ENCODE measurements around the gene C1R.
A peak's percentile ranks its signal among the peaks of the same experiment; 100 is the strongest.
"Not testable (repeated sequence)": the region's sequence is repeated elsewhere in the genome, so short reads cannot be mapped to it uniquely, and the experiment has no call there.

C1R gene

DNA sequence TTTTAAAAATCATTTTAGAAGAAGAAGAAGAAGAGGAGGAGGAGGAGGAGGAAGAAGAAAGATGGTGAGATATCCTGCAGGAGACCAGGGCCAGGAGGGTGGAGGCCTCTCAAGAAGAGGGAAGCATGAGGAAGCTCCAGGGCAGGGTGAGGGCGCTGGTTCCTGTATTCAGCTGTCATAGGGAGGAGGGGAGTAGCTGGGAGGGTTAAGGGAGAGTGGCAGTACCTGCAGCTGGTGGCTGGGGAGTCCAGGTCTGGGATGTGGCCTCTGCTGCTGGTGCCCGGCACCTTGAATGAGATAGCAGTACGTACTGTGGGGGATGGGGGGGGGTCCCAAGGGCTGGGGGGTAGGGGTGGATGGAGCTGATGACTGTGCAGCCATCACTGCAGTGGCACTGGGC is 26.6 kb upstream of the C1R start:
- DNase-seq: no peak

DNA sequence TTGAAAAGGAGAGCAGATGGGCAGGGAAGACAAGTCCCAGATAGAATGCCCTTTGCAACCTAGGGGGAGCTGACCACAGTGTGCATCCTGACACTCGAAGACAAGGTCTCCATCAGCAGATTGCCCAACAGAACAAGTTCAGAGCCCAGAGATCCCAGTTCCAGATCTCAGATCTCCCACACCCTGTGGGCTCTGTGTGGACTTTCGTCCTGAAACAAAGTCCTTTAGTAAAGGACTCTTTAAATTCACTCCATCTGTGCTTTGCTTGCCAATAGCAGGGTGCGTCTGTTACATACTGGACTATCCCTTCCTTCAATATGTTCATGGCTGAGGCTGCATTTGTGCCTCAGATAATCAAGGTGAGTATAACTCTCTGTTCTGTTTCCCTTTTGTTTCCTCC is 25.4 kb upstream of the C1R start:
- DNase-seq: no peak

DNA sequence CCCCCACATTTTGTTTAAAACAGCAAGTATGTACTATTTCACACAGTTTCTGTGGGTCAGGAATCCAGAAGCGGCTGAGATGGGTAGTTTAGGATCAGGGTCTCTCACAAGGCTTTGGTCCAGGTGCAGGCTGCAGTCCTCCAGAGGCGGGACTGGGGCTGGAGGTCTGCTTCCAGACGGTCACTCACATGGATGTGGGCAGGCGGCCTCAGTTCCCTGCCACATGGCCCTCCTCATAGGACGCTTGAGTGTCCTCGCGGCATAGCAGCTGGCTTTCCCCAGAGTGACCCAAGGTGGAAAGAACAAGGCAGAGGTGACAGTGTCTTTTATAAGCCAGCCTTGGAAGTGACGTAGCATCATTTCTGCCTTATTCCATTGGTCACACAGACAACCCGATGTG is 24.7 kb upstream of the C1R start:
- DNase-seq: no peak

DNA sequence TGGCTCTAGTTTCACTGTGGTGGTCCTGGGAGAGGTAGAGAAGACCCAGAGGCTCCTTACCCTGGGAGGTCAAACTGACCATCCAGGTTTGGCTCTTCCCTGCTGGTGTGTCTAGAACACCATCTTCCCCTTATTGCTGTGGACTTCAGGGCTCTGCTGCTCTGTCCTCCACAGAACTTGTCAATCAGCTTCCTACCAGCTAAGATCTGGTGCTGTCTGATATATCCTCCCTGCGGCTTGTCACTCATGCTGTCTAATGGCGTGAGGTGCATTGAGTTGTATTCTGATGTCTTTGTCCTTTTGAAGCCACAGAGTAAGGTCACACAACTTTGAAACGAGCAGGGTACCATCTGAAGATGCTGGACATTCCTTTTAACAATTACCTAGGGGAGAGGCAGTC is 24.0 kb upstream of the C1R start:
- no peak for DNase-seq

DNA sequence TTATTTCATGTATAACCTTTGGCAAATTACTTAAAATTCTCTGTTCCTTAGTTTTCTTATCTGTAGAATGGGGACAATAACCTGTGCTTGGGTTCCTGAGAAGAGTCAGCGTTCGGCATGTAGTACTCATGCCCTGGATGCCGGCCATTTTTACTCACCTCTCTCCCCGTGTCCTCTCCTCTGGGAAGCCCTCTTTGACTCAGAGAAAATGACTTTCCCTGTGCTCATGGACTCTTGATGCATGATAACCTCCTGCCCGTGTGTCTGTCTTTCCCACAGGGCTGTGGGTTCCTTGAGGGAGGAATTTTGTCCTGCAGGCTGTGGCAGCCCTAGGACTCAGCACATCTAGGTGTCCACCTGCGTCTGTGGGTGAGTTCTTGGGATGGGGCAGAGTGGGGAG is 22.6 kb upstream of the C1R start:
- no peak for DNase-seq

DNA sequence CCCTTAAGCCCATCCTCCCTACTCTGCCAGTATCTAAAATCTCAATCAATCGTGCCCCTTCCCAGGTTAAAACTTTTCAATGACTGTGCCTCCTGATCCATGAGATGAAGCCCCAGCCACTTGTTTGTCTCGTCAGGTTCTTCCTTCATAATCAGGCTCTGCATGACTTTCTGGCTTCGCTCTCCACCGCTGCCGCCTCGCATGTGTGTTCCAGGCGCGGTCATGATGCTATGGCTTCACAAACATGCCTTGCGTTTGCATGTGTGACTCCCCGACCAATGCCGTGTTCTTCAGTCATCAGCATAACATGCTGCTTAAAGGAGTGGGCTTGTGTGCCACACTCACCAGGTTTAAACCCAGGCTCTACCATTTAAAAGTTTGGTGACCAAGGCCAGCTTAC is 21.8 kb upstream of the C1R start:
- DNase-seq: no peak

DNA sequence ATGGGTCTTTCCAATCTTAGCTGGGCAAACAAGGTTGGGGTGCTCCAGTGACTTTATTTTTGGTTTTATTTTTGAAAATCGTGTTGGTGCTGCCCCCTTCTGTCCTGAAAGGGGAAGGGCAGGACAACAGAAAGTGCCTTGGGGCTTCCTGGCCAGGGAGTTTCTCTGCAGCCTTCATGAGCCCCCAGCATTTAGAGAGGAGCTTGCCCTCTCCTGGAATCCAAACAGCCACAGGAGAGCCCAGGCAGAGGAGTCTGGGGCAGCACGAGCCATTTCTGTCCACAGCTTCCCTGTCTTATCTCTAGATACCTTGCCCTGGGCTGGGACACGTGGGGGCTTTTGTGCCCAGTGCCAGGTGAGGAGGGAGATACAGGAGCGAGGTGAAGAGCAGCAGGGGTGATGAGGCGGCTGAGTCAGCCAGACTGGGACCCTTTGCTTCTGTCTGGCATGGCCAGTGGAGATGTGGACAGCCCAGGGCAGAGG is 21.2 kb upstream of the C1R start:
- peak; percentile 57 to 62 for DNase-seq

DNA sequence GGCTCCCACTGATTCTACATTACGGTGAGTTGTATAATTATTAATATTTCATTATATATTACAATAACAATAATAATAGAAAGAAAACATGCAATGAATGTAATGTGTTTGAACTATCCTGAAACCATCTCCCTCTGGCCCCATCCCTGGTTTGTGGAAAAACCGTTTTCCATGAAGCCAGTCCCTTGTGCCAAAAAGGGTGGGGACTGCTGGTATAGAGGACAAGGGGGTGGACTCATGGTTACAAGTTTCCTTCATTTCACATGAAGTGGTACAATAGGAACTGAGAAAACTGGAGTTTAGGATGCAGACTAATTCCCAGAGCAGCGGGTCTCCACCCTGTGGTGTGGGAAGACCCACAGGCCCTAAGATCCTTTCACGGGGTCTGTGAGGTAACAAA is 19.8 kb upstream of the C1R start:
- no peak for DNase-seq

DNA sequence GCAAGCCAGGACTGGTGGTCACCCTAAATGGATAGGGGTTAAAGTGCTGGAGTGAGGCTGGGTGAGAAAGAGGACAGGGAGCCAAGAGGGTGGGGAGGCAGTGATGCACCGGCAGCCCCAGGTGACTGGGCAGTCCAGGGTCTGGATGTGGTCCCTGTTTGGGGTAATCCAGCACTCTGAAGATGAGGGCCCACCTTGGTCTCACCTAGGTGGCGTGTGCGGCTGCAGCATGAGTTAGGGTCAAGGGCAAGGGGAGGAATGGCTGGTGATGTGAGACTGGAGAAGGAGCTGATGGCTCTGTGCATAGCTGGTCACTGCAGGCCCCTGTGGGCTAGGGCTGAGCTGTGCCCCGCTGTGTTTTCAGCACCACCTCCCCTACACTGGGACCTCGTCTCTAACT is 18.4 kb upstream of the C1R start:
- DNase-seq: no peak

DNA sequence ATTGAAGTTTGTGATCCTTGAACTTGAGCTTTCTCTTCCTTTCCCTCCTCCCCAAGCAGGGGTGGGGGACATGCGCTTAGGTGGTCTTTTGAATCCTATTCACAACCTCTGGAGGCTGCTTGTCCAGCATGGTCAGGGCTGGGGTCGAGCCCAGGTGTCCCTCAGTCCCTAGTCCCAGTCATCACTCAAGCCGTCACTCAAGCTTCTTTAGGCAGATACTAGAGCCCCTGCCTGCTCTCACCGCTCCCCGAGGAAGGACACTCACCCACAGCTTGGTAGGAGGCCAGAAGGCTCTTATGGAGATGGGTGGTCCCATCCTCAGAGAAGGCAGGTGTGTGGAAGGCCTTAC is 17.3 kb upstream of the C1R start:
- DNase-seq: no peak

DNA sequence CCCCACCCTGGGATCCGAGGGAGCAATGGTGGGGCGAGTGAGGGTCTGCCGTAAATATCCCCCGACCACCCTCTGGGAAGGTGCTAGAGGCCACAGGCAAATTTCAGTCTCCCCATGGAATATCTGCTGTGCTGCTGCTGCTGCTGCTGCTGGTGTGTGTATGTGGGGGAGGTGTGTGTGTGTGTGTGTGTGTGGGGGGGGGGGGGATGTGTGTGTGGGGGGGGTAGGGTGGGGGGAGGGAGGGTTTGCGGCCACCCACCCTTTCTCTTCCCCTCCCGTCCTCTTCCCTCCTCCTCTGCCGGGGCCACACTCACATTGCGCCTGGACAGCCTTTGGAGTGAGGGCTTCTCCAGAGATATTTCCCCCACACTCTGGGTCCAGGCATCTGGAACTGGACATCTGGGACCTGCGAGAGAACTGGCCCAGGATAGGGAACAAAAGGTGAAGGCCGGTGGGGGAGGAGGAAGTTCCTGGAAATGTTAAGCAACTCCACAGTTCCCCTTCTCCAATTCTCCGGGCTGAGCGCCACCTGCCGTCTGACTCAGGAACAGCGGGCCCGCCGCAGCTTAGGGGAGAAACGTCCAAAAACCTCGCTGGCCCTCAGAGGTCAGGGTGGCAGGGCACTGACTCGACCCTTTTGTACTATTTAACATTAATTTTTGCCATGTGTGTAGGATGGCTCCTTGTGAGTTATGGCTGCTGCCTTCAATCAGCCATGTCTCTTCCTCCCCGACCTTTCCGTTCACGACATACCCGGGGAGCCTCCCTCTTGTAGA is 16.7 kb upstream of the C1R start, which contains the start of gene C1RL:
Gene C1RL (minus strand): TSS at position 419 of the 776 bp plus-strand sequence. CDS start 34 bp downstream, at position 385.
- peak; percentile 63 to 73 for DNase-seq

DNA sequence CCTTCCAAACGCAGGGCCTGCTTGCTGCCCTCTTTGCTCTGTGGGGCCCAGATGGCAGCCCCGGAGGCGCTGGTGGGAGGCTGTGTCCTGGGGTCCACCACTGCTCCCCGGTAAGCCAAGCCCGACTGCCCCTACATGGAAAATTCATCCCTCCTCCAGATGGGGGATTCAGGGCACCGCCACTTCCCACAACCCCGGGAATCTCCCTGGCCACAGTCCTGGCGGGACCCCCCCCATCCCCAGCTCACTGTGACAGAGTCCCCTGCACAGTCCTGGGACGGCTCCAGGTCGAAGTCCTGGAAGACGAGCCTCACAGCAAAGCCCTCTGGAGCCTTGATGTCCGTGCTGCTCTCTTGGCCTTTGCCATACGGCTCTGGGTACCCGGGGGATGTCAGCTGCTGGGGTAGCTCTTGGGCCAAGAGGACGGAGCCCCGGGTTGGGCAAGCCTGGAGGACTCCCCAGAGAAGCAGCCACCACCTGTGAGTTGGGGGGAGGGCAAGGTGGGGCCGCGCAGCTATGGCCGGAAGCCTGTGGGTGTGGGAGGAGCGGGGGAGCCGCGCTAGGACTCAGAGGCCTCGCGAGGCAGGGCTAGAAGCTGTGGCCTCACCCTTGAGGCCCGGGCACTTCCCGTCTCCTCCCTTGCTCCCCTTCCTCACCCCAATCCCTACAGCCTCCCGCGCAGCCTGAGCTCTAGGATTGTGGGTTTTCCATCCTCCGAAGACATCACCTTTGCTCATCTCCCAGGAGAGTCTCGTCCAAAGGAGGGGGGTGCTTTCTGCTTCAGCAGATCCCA is 16.0 kb upstream of the C1R start:
- peak; percentile 76 to 85 for DNase-seq

DNA sequence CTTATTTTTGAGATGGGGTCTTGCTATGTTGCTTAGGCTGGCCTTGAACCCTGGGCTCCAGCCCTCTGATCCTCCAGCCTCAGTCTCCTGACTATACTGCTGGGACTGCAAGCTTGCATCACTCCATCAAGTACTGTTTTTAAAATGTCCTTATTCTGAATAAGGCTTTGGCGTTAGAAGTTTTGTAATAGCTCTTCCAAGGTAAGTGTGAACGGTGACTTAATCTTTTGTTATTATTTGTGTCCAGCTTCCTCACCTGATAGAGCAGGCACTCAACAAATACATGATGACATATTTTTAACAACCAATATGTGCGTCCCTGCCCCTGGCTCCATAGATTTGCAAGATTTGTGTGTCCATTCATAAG is 15.4 kb upstream of the C1R start:
- DNase-seq: peak in 1 of 2 experiments; percentile 26

DNA sequence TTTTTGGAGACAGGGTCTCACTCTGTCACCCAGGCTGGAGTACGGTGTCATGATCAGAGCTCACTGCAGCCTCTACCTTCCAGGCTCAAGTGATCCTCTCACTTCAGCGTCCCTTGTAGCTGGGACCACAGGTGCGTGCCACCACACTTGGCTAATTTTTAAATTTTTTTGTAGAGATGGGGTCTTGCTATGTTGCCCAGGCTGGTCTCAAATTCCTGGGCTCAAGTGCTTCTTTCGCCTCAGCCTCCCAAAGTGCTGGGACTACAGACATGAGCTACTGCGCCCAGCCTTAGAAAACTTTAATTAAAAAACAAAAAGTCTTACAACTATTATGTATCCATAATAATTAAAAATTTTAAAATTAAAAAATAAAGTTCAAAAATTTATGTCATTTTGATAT is 14.9 kb upstream of the C1R start:
- not testable (repeated sequence) for DNase-seq

DNA sequence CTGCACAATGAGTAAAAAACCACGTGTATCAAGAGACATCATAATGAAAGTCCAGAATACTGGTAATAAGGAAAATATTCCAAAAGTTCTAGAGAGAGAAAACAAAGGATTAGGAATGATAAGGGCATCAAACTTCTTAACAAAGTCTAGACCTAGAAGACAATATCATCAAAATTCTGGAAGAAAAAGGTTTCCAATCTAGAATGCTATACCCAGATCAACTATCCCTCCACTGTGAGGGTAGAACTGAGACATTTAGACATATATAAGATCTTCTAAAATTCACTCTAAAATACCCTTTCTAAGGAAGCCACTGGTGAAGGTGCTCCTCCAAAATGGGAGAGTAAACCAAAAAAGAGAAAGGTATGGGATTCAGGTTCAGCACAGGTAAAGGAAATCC is 13.8 kb upstream of the C1R start:
- DNase-seq: no peak

DNA sequence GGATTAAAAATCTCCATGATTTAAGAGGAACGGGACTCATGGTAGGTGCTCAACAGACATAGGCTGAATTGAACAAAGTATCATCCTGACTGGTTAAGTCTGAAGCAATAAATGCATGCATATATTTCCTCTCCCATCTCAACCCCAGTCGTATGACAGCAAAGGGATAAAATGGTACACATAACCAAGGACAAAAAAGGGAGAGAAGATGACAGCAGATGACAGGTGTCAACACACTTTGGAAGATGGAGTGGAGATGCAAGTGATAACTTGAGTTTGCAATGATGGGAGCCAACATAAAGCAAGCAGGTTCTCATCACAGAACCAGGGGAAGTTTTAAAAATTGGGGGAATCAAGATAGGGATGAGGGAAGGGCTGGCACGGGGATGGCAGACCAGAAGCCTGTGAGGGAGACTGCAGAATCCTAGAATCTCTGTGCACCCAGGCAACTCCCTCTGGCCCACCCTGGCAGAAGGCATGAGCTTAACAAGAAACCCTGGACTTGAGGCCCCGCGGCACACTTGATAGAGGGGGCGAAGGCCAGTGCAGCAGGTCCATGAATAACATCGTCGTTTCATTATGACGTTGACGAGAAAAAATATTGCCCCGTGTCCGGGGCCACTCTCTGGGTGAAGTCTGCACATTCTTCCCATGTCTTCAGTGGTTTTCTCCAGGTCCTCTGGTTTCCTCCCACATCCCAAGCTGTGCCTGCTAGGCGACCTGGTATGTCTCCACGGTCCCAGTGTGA is 11.8 kb upstream of the C1R start:
- no peak for DNase-seq

DNA sequence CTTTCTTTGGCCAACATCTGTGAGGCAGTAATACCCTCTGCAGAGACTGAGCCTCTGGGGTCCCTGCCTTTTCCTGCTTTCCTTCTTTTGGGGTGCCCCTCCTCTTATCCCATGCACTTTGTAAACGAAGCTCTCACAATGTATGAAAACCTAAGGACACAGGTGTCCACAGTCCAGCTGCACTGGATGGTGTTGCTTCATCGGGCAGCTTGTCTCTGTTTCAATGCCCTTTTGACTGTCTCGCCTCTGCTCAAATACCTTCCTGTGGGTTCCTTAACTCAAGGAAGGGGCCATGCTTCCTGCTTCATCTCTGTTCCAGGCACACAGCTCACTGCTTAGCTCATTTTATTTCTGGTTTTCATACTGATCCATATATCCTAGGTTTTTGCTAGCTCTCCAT is 10.3 kb upstream of the C1R start:
- no peak for DNase-seq

DNA sequence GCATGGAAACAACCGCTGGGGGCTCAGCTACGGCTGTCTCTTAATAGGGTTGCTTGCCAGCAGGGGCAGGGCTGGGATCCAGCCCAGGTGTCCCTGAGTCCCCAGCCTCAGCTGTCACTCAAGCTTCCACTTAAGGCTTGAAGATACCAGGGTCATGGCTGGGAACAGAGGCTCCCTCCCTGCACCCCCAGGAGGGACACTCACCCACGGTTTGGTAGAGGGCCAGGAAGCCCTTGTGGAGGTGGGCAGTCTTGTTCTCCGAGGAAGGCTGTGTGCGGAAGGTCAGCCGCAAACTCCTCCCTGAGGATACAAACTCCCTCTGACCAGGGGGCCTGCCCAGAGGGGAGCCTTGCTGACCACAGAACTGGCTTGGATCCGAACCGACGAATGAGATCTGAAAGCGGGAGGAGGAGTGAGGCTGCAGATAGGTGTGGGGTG is 9.5 kb upstream of the C1R start:
- no peak for DNase-seq

DNA sequence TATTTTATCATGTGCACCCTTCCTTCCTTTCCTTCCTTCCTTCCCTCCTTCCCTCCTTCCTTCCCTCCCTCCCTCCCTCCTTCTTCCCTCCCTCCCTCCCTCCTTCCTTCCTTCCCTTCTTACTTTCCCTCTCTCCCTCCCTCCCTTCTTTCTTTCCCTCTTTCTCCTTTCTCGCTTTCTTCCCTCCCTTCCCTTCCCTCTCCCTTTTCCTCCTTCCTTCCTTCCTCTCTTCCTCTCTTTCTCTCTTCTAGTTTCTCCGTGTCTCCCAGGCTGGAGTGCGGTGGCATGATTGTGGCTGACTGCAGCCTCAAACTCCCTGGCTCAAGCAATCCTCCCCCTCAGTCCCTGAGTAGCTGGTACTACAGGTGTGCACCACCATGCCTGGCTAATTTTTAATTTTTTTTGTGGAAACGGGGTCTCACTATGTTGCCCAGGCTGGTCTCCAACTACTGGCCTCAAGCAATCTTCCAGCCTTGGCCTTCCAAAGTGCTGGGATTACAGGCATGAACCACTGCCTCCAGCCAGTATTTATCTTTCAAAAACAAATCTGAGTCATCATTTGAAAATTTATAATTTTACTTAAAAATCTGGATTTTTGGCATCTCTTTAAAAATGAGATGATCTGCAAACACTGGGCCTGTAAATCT is 8.9 kb upstream of the C1R start:
- no peak for DNase-seq

DNA sequence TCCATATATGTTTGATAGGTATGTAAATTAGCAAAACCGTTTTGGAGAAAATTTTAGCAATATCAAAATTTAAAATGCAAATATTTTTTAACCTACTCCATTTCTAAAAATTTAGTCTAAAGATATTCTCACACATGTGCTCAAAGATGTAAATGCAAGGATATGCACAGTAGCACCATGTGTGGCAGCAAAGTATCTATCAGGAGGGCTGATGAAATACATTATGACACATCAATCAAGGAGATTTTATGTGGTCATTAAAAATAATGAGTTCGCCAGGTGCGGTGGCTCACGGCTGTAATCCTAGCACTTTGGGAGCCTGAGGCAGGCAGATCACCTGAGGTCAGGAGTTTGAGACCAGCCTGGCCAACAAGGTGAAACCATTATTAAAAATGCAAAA is 8.0 kb upstream of the C1R start:
- DNase-seq: no peak

DNA sequence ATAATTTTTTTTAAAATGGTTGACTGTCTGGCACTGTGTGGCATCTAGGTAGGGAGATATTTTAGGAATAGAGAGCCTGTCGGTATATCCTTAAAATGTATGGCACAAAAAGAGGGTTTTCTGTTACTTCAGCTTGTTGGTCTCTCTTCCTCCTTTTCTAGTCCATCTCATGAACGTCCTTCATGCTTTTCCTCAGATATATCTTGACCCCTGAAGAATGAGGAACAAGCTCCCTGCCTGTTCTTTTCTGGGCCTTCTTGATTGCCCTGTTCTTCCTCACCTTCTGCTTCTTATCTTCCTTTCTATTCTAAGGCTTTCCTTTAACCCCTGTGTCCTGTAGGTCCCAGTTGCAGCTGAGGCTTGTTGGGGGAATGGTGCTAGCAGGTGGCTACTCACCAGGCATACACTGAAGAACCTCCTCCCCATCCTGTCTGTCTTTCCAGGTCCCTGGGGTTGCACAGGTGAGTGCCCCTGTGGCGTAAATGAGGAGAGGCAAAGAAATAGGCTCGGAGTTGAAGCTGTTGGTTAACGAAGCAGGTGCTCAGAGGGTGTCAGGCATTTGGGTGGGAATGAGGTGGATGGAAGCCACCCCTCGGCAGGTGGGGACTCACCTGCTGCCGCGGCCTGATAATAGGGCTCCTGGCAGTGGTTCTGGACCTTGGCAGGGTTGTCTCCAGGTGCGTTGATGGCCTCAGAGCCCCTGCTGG is 7.2 kb upstream of the C1R start:
- DNase-seq: no peak

DNA sequence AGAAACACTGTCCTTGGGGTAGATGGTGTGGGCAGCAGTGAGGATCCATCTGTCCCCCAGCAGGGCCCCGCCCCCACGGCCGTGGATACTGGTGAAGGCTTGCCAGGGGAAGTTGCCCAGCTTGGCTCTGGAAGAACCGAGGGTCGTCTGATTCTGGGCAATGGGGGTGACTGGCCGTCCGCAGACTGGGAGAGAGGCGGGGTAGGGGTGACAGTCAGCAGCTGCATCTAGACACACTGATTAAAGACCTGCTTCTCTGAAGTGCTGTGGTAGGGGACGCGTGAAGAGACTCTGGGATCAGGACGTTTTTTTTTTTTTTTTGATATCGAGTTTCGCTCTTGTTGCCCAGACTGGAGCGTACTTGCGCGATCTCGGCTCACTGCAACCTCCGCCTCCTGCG is 4.7 kb upstream of the C1R start:
- DNase-seq: no peak

Data from AML-193 (cell line).